Measurements from ENCODE around the gene SEMA4B. TPM values are rescaled to one million over a fixed set of nuclear protein-coding genes. Genes with fewer than 3 reads are reported as not detected.

The SEMA4B gene
- total and polyA plus RNA-seq, 2 experiments from 2014 or later = 16.7 to 48.2 TPM

DNA sequence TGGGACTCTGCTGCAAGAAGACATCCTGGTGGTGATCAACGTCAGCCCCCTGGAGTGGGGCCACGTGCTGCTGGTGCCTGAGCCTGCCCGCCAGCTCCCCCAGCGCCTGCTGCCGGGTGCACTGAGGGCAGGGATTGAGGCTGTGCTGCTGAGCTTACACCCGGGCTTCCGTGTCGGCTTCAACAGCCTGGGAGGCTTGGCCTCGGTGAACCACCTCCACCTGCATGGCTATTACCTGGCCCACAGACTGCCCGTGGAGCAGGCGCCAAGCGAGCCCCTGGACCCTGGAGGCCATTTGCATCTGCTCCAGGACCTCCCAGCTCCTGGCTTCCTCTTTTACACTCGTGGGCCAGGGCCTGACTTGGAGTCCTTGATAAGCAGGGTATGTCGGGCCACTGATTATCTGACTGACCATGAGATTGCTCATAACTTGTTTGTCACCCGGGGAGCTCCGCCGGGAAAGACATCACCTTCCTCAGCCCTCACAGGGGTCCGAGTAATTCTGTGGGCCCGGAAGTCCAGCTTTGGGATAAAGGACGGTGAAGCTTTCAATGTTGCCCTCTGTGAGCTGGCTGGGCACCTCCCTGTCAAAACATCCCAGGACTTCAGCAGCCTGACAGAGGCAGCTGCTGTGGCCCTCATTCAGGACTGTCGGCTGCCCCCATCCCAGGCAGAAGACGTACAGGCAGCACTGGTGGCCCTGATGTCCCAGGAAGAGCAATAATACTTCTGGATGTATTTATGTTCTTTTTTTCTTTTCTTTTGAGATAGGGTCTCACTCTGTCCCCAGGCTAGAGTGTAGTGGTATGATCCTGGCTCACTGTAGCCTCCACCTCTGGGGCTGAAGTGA lies 40.4 kb downstream of the SEMA4B start (continued):
- TF ChIP-seq, protein P1, sequence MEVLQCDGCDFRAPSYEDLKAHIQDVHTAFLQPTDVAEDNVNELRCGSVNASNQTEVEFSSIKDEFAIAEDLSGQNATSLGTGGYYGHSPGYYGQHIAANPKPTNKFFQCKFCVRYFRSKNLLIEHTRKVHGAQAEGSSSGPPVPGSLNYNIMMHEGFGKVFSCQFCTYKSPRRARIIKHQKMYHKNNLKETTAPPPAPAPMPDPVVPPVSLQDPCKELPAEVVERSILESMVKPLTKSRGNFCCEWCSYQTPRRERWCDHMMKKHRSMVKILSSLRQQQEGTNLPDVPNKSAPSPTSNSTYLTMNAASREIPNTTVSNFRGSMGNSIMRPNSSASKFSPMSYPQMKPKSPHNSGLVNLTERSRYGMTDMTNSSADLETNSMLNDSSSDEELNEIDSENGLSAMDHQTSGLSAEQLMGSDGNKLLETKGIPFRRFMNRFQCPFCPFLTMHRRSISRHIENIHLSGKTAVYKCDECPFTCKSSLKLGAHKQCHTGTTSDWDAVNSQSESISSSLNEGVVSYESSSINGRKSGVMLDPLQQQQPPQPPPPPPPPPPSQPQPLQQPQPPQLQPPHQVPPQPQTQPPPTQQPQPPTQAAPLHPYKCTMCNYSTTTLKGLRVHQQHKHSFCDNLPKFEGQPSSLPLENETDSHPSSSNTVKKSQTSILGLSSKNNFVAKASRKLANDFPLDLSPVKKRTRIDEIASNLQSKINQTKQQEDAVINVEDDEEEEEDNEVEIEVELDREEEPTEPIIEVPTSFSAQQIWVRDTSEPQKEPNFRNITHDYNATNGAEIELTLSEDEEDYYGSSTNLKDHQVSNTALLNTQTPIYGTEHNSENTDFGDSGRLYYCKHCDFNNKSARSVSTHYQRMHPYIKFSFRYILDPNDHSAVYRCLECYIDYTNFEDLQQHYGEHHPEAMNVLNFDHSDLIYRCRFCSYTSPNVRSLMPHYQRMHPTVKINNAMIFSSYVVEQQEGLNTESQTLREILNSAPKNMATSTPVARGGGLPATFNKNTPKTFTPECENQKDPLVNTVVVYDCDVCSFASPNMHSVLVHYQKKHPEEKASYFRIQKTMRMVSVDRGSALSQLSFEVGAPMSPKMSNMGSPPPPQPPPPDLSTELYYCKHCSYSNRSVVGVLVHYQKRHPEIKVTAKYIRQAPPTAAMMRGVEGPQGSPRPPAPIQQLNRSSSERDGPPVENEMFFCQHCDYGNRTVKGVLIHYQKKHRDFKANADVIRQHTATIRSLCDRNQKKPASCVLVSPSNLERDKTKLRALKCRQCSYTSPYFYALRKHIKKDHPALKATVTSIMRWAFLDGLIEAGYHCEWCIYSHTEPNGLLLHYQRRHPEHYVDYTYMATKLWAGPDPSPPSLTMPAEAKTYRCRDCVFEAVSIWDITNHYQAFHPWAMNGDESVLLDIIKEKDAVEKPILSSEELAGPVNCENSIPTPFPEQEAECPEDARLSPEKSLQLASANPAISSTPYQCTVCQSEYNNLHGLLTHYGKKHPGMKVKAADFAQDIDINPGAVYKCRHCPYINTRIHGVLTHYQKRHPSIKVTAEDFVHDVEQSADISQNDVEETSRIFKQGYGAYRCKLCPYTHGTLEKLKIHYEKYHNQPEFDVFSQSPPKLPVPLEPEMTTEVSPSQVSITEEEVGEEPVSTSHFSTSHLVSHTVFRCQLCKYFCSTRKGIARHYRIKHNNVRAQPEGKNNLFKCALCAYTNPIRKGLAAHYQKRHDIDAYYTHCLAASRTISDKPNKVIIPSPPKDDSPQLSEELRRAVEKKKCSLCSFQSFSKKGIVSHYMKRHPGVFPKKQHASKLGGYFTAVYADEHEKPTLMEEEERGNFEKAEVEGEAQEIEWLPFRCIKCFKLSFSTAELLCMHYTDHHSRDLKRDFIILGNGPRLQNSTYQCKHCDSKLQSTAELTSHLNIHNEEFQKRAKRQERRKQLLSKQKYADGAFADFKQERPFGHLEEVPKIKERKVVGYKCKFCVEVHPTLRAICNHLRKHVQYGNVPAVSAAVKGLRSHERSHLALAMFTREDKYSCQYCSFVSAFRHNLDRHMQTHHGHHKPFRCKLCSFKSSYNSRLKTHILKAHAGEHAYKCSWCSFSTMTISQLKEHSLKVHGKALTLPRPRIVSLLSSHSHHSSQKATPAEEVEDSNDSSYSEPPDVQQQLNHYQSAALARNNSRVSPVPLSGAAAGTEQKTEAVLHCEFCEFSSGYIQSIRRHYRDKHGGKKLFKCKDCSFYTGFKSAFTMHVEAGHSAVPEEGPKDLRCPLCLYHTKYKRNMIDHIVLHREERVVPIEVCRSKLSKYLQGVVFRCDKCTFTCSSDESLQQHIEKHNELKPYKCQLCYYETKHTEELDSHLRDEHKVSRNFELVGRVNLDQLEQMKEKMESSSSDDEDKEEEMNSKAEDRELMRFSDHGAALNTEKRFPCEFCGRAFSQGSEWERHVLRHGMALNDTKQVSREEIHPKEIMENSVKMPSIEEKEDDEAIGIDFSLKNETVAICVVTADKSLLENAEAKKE (CRISPR knock-in tag; IDR thresholded peaks at IDR 0.05) = no peak
- TF ChIP-seq POLR2AphosphoS5 (IDR thresholded peaks at IDR 0.05; ENCODE audit: low read depth) = no peak

DNA sequence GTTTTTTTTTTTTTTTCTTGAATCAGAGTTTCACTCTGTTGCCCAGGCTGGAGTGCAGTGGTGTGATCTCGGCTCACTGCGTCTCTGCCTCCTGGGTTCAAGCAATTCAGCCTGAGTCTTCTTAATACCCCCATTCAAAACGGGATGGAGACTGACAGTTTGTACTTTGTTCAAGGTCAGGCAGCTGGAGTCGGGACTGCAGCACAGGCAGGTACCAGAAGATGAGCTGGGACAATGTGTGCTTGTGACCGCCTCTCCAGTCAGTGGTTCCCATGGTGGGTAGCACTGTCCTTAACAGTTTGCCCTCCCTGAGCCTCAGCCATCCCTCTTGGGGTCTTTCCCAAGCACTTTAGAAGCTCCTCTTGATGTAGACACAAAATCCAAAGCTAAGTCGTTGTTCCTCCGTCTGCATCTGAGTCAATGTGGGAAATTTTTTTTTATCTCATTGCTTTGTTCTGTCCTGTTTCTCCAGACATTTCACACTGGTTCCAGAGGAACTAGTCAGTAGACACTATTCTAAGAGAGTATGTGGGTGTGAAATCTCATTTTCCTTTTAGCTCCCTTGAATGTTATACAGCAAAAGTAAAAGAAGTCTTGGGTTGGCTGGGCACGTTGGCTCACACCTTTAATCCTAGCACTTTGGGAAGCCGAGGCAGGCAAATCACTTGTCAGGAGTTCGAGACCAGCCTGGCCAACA lies 43.0 kb downstream of the SEMA4B start:
- ATAC-seq (no peak), DNase-seq (ENCODE audit: low spot score) (no peak)
- Mint-ChIP-seq H3K4me3 (no peak overlapping the region), H3K4me1 (no peaks in the 10 kb centered on the region), H3K27me3 (ENCODE audit: insufficient read depth, low read depth, poor library complexity) (peaks cover 12% of the 10 kb centered on the region), H3K27ac (no peak overlapping the region), H3K9me3 (no peaks in the 10 kb centered on the region), H3K36me3 (ENCODE audit: low read depth) (no peaks in the 10 kb centered on the region; the same call in 2 of the 3 replicates)
- H3K9me2 ChIP-seq (ENCODE audit: insufficient read depth) = no peaks in the 10 kb centered on the region
- no peak overlapping the region for H3K4me2 ChIP-seq
- H3F3A ChIP-seq (replicated peaks; ENCODE audit: low read depth) = no peaks in the 10 kb centered on the region
- no peak overlapping the region for H3K27ac ChIP-seq (ENCODE audit: low read depth)
- no peak overlapping the region for H2AFZ ChIP-seq
- H3K4me1 ChIP-seq (ENCODE audit: insufficient read depth) = no peaks in the 10 kb centered on the region
- no peaks in the 10 kb centered on the region for H3K27me3 ChIP-seq (ENCODE audit: insufficient read depth)
- H4K20me1 ChIP-seq (replicated peaks; ENCODE audit: insufficient read depth) = no peaks in the 10 kb centered on the region
- H3K36me3 ChIP-seq (ENCODE audit: insufficient read depth) = no peaks in the 10 kb centered on the region
- H3K4me3 ChIP-seq = no peak overlapping the region
- H3K79me2 ChIP-seq (replicated peaks; ENCODE audit: insufficient read depth) = no peaks in the 10 kb centered on the region
- TF ChIP-seq CREB1 (CRISPR knock-in tag; IDR thresholded peaks at IDR 0.05; ENCODE audit: low read depth) (no peak), POLR2AphosphoS5 (IDR thresholded peaks at IDR 0.05; ENCODE audit: low read depth) (no peak), EZH2phosphoT487 (IDR thresholded peaks at IDR 0.05; ENCODE audit: unreplicated experiment) (no peak), STAT1 (IDR thresholded peaks at IDR 0.05; ENCODE audit: unreplicated experiment) (no peak), EZH2 (IDR thresholded peaks at IDR 0.05; ENCODE audit: low read depth, unreplicated experiment) (no peak)
- TF ChIP-seq, protein P2, sequence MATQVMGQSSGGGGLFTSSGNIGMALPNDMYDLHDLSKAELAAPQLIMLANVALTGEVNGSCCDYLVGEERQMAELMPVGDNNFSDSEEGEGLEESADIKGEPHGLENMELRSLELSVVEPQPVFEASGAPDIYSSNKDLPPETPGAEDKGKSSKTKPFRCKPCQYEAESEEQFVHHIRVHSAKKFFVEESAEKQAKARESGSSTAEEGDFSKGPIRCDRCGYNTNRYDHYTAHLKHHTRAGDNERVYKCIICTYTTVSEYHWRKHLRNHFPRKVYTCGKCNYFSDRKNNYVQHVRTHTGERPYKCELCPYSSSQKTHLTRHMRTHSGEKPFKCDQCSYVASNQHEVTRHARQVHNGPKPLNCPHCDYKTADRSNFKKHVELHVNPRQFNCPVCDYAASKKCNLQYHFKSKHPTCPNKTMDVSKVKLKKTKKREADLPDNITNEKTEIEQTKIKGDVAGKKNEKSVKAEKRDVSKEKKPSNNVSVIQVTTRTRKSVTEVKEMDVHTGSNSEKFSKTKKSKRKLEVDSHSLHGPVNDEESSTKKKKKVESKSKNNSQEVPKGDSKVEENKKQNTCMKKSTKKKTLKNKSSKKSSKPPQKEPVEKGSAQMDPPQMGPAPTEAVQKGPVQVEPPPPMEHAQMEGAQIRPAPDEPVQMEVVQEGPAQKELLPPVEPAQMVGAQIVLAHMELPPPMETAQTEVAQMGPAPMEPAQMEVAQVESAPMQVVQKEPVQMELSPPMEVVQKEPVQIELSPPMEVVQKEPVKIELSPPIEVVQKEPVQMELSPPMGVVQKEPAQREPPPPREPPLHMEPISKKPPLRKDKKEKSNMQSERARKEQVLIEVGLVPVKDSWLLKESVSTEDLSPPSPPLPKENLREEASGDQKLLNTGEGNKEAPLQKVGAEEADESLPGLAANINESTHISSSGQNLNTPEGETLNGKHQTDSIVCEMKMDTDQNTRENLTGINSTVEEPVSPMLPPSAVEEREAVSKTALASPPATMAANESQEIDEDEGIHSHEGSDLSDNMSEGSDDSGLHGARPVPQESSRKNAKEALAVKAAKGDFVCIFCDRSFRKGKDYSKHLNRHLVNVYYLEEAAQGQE (IDR thresholded peaks at IDR 0.05; ENCODE audit: unreplicated experiment) = no peak

Data from GM23338 (cell line).